Measurements from ENCODE around the gene SLC25A48.
A peak's percentile ranks its signal among the peaks of the same experiment; 100 is the strongest.

The SLC25A48 gene

GRCh38 chr5:135874461-135874860 lies 40.0 kb downstream of the SLC25A48 start:
- TF ChIP-seq CTCF (IDR thresholded peaks at IDR 0.05; ENCODE audit: control insufficient read depth, extremely low read depth, insufficient read depth): no peak
- no peak for DNase-seq (ENCODE audit: low read depth)
- no peak overlapping the region for H3K4me3 ChIP-seq (ENCODE audit: low read depth, low read length)

- TF ChIP-seq CTCF (IDR thresholded peaks at IDR 0.05; ENCODE audit: control insufficient read depth, extremely low read depth, insufficient read depth): no peak
- no peak for DNase-seq (ENCODE audit: low read depth)
- H3K4me3 ChIP-seq (ENCODE audit: low read depth, low read length): no peak overlapping the region
Measured at GRCh38 chr5:135875567-135875966, 41.1 kb downstream of the SLC25A48 start.

GRCh38 chr5:135876146-135876545 lies 41.7 kb downstream of the SLC25A48 start:
- TF ChIP-seq CTCF (IDR thresholded peaks at IDR 0.05; ENCODE audit: control insufficient read depth, extremely low read depth, insufficient read depth): no peak
- H3K4me3 ChIP-seq (ENCODE audit: low read depth, low read length): no peak overlapping the region
- no peak for DNase-seq (ENCODE audit: low read depth)

GRCh38 chr5:135877570-135878155 lies 43.2 kb downstream of the SLC25A48 start:
- TF ChIP-seq CTCF (IDR thresholded peaks at IDR 0.05; ENCODE audit: control insufficient read depth, extremely low read depth, insufficient read depth): no peak
- H3K4me3 ChIP-seq (ENCODE audit: low read depth, low read length): no peak overlapping the region
- no peak for DNase-seq (ENCODE audit: low read depth)

- no peak for TF ChIP-seq CTCF (IDR thresholded peaks at IDR 0.05; ENCODE audit: control insufficient read depth, extremely low read depth, insufficient read depth)
- DNase-seq (ENCODE audit: low read depth): no peak
- H3K4me3 ChIP-seq (ENCODE audit: low read depth, low read length): no peak overlapping the region
Measured at GRCh38 chr5:135878156-135878620, 43.7 kb downstream of the SLC25A48 start.

GRCh38 chr5:135879591-135879990 lies 45.1 kb downstream of the SLC25A48 start:
- TF ChIP-seq CTCF (IDR thresholded peaks at IDR 0.05; ENCODE audit: control insufficient read depth, extremely low read depth, insufficient read depth): no peak
- no peak for DNase-seq (ENCODE audit: low read depth)
- H3K4me3 ChIP-seq (ENCODE audit: low read depth, low read length): no peak overlapping the region

GRCh38 chr5:135880278-135880677 lies 45.8 kb downstream of the SLC25A48 start:
- no peak overlapping the region for H3K4me3 ChIP-seq (ENCODE audit: low read depth, low read length)
- no peak for DNase-seq (ENCODE audit: low read depth)
- TF ChIP-seq CTCF (IDR thresholded peaks at IDR 0.05; ENCODE audit: control insufficient read depth, extremely low read depth, insufficient read depth): peak; percentile 44
